BJ (cell line): ENCODE results near the gene SCAMP2. TPM values are rescaled to one million over a fixed set of nuclear protein-coding genes. Genes with fewer than 3 reads are reported as not detected.

Source experiments
- CTCF ChIA-PET: fragments of 350-600 bp; formaldehyde crosslinking; extraction: SDS; loops from one replicate; lab custom pipeline; 2021; ENCODE audit warnings: antibody characterized with exemption, inconsistent platforms; lab: Yijun Ruan, JAX
- POLR2A ChIA-PET: fragments of 300-600 bp; sonication (Branson Sonifier 250); formaldehyde crosslinking; extraction: SDS; loops from one replicate; lab custom pipeline; 2021; ENCODE audit warnings: antibody characterized with exemption; lab: Charles Lee
- DNase-seq: peaks from one replicate; pipeline ENCODE4 v3.0.0-alpha.2; 2011; ENCODE audit warnings: low read depth
- H3K27me3 ChIP-seq: 2 replicates; pipeline ENCODE4 v1.6.0; 2011; ENCODE audit warnings: low read length; ENCODE audit not compliant: control insufficient read depth, insufficient read depth
- H3K36me3 ChIP-seq: 2 replicates; pipeline ENCODE4 v1.5.1; 2011; ENCODE audit warnings: low read length; ENCODE audit not compliant: control insufficient read depth, insufficient read depth
- H3K4me3 ChIP-seq: 2 replicates; pipeline ENCODE4 v1.5.1; 2011; ENCODE audit warnings: low read depth, mild to moderate bottlenecking, control low read depth, low read length
- CTCF ChIP-seq: IDR thresholded peaks from 2 replicates; pipeline ENCODE4 v1.5.1; 2011; ENCODE audit warnings: low read depth, mild to moderate bottlenecking, control low read depth, inconsistent platforms, low read length, moderate library complexity; ENCODE audit not compliant: insufficient read depth
- polyA plus RNA-seq: library from polyadenylated mRNA; depleted of rRNA; stranded (reverse); fragments of >200 nt; gene quantifications from 2 replicates; pipeline ENCODE4 v1.2.3, GENCODE V29; 2011

SCAMP2 gene
- polyA plus RNA-seq, 1 experiment = 192 TPM

GRCh38 chr15:74815121-74815934 is 57.8 kb downstream of the SCAMP2 start:
- H3K27me3 ChIP-seq = no peaks in the 10 kb centered on the region
- DNase-seq = no peak
- H3K36me3 ChIP-seq = no peaks in the 10 kb centered on the region
- TF ChIP-seq CTCF = no peak
- H3K4me3 ChIP-seq = no peak overlapping the region
- ChIA-PET POLR2A (no interaction called here), CTCF (interaction anchor here (1.2 to 1.9 kb wide), 3 partner anchors 16 to 34 kb away, joined by 4 to 5 read pairs (median 5); partner anchors contain the start of gene ULK3)

- no peak for DNase-seq
- TF ChIP-seq CTCF = no peak
- ChIA-PET POLR2A (no interaction called here), CTCF (interaction anchor here (1.1 kb wide), 1 partner anchor 13 kb away, joined by 3 read pairs; no protein-coding TSS in a partner anchor)
- no peaks in the 10 kb centered on the region for H3K36me3 ChIP-seq
- no peak within 1 kb of the TSS for H3K4me3 ChIP-seq
- no peaks in the 10 kb centered on the region for H3K27me3 ChIP-seq
Observed at GRCh38 chr15:74812533-74812932, 60.6 kb downstream of the SCAMP2 start, which contains the start of gene LMAN1L. TSS of gene LMAN1L (plus strand) at chr15:74812835. CDS start at chr15:74812855, 20 bp downstream.

GRCh38 chr15:74809956-74810355 is 63.2 kb downstream of the SCAMP2 start:
- no peak overlapping the region for H3K4me3 ChIP-seq
- no peak for TF ChIP-seq CTCF
- ChIA-PET POLR2A (interaction anchor here (0.6 kb wide), 1 partner anchor 100 kb away, joined by 3 read pairs; no protein-coding TSS in a partner anchor), CTCF (interaction anchor here (0.6 to 2.3 kb wide), 12 partner anchors 9 to 435 kb away, joined by 3 to 8 read pairs (median 3); no protein-coding TSS in a partner anchor)
- no peak for DNase-seq
- peaks cover under 1% of the 10 kb centered on the region; the same call in 1 of the 2 replicates for H3K36me3 ChIP-seq
- H3K27me3 ChIP-seq = no peaks in the 10 kb centered on the region

- peaks cover 2% of the 10 kb centered on the region; the same call in 1 of the 2 replicates for H3K36me3 ChIP-seq
- CTCF ChIA-PET = interaction anchor here (0.6 to 2.9 kb wide), 14 partner anchors 8 to 434 kb away, joined by 3 to 8 read pairs (median 4); no protein-coding TSS in a partner anchor
- POLR2A ChIA-PET = no interaction called here
- no peaks in the 10 kb centered on the region for H3K27me3 ChIP-seq
- H3K4me3 ChIP-seq = no peak overlapping the region
- no peak for DNase-seq
- no peak for TF ChIP-seq CTCF
Observed at GRCh38 chr15:74809242-74809641, 63.9 kb downstream of the SCAMP2 start.

- no peak for TF ChIP-seq CTCF
- H3K4me3 ChIP-seq = no peak overlapping the region
- ChIA-PET POLR2A (no interaction called here), CTCF (interaction anchor here (0.6 to 2.9 kb wide), 10 partner anchors 8 to 434 kb away, joined by 3 to 8 read pairs (median 4); no protein-coding TSS in a partner anchor)
- no peak for DNase-seq
- no peaks in the 10 kb centered on the region for H3K27me3 ChIP-seq
- H3K36me3 ChIP-seq = peaks cover 2% of the 10 kb centered on the region; the same call in 1 of the 2 replicates
Observed at GRCh38 chr15:74808840-74809229, 64.3 kb downstream of the SCAMP2 start.
